ENCODE data around the gene HIPK3.

Gene HIPK3

DNA sequence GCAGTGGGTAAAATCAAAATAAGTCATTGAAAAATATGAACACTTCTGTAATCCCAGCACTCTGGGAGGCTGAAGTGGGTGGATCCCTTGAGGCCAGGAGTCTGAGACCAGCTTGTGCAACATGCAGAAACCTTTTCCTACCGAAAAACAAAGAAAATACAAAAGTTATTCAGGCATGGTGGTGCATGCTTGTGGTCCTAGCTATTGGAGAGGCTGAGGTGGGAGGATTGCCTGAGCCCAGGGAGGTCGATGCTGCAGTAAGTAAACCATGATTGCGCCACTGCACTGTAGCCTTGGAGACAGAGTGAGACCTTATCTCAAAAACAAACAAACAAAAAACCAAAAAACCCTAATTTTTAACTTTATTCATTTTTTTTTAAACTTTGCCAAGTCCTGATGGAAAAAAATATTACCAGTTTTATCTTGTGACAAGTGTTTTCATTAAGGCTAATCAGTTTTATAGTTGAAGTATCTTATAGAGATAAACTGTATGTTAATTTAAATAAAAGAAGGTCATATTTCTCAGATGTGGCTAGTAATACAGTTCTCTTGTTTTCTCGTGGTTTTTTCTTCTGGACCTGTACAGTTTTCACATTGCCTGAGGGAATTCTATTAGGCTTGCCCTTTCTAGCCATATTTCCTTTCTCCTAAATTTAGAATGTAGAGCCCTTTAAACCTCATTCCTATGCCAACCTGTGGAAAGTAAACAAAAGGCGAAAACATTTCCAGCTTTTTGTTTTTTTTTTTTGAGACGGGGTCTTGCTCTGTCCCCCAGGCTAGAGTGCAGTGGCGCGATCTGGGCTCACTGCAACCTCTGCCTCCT is 9.4 kb downstream of the HIPK3 start:
- TF ChIP-seq, protein P1, sequence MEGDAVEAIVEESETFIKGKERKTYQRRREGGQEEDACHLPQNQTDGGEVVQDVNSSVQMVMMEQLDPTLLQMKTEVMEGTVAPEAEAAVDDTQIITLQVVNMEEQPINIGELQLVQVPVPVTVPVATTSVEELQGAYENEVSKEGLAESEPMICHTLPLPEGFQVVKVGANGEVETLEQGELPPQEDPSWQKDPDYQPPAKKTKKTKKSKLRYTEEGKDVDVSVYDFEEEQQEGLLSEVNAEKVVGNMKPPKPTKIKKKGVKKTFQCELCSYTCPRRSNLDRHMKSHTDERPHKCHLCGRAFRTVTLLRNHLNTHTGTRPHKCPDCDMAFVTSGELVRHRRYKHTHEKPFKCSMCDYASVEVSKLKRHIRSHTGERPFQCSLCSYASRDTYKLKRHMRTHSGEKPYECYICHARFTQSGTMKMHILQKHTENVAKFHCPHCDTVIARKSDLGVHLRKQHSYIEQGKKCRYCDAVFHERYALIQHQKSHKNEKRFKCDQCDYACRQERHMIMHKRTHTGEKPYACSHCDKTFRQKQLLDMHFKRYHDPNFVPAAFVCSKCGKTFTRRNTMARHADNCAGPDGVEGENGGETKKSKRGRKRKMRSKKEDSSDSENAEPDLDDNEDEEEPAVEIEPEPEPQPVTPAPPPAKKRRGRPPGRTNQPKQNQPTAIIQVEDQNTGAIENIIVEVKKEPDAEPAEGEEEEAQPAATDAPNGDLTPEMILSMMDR (IDR thresholded peaks at IDR 0.05; ENCODE audit: borderline replicate concordance, extremely low read depth, low read length, poor library complexity, severe bottlenecking) = no peak
- no peak for TF ChIP-seq EZH2 (IDR thresholded peaks at IDR 0.05; ENCODE audit: borderline replicate concordance, low read depth, low read length, severe bottlenecking)
- Histone ChIP-seq H2AFZ (ENCODE audit: low read depth, low read length) (no peak overlapping the region), H3K27ac (ENCODE audit: low read length) (no peak overlapping the region), H3K36me3 (ENCODE audit: insufficient read depth, low read length) (no peaks in the 10 kb centered on the region), H3K4me2 (ENCODE audit: insufficient read depth, low read length) (no peak overlapping the region), H3K9ac (ENCODE audit: low read depth, low read length) (no peak overlapping the region), H3K4me3 (ENCODE audit: low read depth in 1 of 2, low read length in 2 of 2) (no peak overlapping the region), H3K9me3 (ENCODE audit: insufficient read depth, low read length, severe bottlenecking) (no peaks in the 10 kb centered on the region), H3K4me1 (ENCODE audit: insufficient read depth, low read length) (peaks cover 13% of the 10 kb centered on the region), H3K79me2 (ENCODE audit: insufficient read depth, low read length) (peaks cover 100% of the 10 kb centered on the region), H3K27me3 (ENCODE audit: insufficient read depth, low read length, poor library complexity) (no peaks in the 10 kb centered on the region), H4K20me1 (ENCODE audit: insufficient read depth, low read length) (peaks cover 53% of the 10 kb centered on the region)
- ATAC-seq (ENCODE audit: insufficient read depth, low read depth) (no peak), DNase-seq (no peak)

DNA sequence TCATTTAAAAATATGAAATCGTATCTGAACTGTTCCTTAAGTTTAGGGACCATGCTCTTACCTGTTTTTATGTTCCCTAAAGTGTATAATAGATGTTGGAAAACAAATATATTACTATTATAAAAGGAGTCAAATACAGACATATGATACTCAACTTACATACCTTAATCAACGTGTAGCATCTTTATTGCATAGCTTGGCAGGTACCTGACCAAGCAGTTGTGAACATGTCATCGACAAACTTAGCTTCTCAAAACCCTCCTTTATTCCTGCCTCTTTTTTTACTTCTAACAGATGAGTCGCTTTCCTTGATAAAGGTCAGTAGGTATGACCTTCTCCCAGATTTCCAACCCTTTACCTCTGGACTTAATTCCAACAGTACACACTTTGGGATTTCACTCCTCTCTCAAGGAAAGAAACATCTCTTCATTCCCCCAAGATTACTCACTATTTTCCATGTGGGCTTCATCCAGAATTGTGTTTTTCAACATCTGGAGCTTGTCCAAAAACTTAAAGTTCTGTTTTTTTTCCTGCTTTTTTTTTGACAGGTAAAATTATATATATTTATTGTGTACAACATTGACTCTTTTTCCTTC is 11.9 kb downstream of the HIPK3 start:
- no peak for DNase-seq
- Histone ChIP-seq H3K27ac (ENCODE audit: low read length) (no peak overlapping the region), H3K27me3 (ENCODE audit: insufficient read depth, low read length, poor library complexity) (no peaks in the 10 kb centered on the region)

GRCh38 chr11:33269822-33270221 is 12.6 kb downstream of the HIPK3 start:
- Histone ChIP-seq H4K20me1 (ENCODE audit: insufficient read depth, low read length) (peaks cover 46% of the 10 kb centered on the region), H3K4me3 (ENCODE audit: low read depth in 1 of 2, low read length in 2 of 2) (no peak overlapping the region), H3K9me3 (ENCODE audit: insufficient read depth, low read length, severe bottlenecking) (no peaks in the 10 kb centered on the region), H3K36me3 (ENCODE audit: insufficient read depth, low read length) (no peaks in the 10 kb centered on the region), H3K27ac (ENCODE audit: low read length) (no peak overlapping the region), H3K4me1 (ENCODE audit: insufficient read depth, low read length) (peaks cover 8% of the 10 kb centered on the region; the same call in 1 of the 2 replicates), H3K27me3 (ENCODE audit: insufficient read depth, low read length, poor library complexity) (no peaks in the 10 kb centered on the region), H2AFZ (ENCODE audit: low read depth, low read length) (no peak overlapping the region), H3K79me2 (ENCODE audit: insufficient read depth, low read length) (peaks cover 98% of the 10 kb centered on the region), H3K4me2 (ENCODE audit: insufficient read depth, low read length) (no peak overlapping the region), H3K9ac (ENCODE audit: low read depth, low read length) (no peak overlapping the region)
- DNase-seq = no peak
- ATAC-seq (ENCODE audit: insufficient read depth, low read depth) = no peak
- TF ChIP-seq, protein P1 (IDR thresholded peaks at IDR 0.05; ENCODE audit: borderline replicate concordance, extremely low read depth, low read length, poor library complexity, severe bottlenecking) = no peak
- no peak for TF ChIP-seq EZH2 (IDR thresholded peaks at IDR 0.05; ENCODE audit: borderline replicate concordance, low read depth, low read length, severe bottlenecking)

More for the DNA sequence above, 11.9 kb downstream of the HIPK3 start:
- Histone ChIP-seq H3K79me2 (ENCODE audit: insufficient read depth, low read length) (peaks cover 98% of the 10 kb centered on the region), H3K36me3 (ENCODE audit: insufficient read depth, low read length) (no peaks in the 10 kb centered on the region), H3K4me3 (ENCODE audit: low read depth in 1 of 2, low read length in 2 of 2) (no peak overlapping the region), H4K20me1 (ENCODE audit: insufficient read depth, low read length) (peaks cover 46% of the 10 kb centered on the region), H3K4me2 (ENCODE audit: insufficient read depth, low read length) (no peak overlapping the region), H3K4me1 (ENCODE audit: insufficient read depth, low read length) (peaks cover 8% of the 10 kb centered on the region; the same call in 1 of the 2 replicates), H2AFZ (ENCODE audit: low read depth, low read length) (no peak overlapping the region), H3K9ac (ENCODE audit: low read depth, low read length) (no peak overlapping the region), H3K9me3 (ENCODE audit: insufficient read depth, low read length, severe bottlenecking) (no peaks in the 10 kb centered on the region)
- no peak for TF ChIP-seq EZH2 (IDR thresholded peaks at IDR 0.05; ENCODE audit: borderline replicate concordance, low read depth, low read length, severe bottlenecking)
- TF ChIP-seq, protein P1 (IDR thresholded peaks at IDR 0.05; ENCODE audit: borderline replicate concordance, extremely low read depth, low read length, poor library complexity, severe bottlenecking) = no peak
- no peak for ATAC-seq (ENCODE audit: insufficient read depth, low read depth)
